ACC112 (cell line): ENCODE measurements around the gene SLC35B1.

Experiments
- H2AFZ ChIP-seq: fragments of 200-600 bp; sonication (generic); one replicate; pipeline ENCODE4 v1.6.0; 2017; ENCODE audit warnings: antibody characterized with exemption, low read length; ENCODE audit not compliant: unreplicated experiment
- H3K27ac ChIP-seq: fragments of 200-600 bp; sonication (generic); 2 replicates; pipeline ENCODE4 v1.5.1; 2014; ENCODE audit warnings: low read depth, mild to moderate bottlenecking, antibody characterized with exemption, low read length, moderate library complexity
- H3K27me3 ChIP-seq: fragments of 200-600 bp; sonication (generic); 2 replicates; pipeline ENCODE4 v1.6.1; 2014; ENCODE audit warnings: mild to moderate bottlenecking, antibody characterized with exemption, low read length, moderate library complexity, mixed read lengths; ENCODE audit not compliant: insufficient read depth
- H3K36me3 ChIP-seq: fragments of 200-600 bp; sonication (generic); 2 replicates; pipeline ENCODE4 v1.6.1; 2016; ENCODE audit warnings: mild to moderate bottlenecking, antibody characterized with exemption, low read length, moderate library complexity, mixed read lengths; ENCODE audit not compliant: insufficient read depth
- H3K4me1 ChIP-seq: fragments of 200-600 bp; sonication (generic); one replicate; pipeline ENCODE4 v1.6.1; 2016; ENCODE audit warnings: low read length, mixed read lengths; ENCODE audit not compliant: insufficient read depth, unreplicated experiment, control insufficient read depth
- H3K4me3 ChIP-seq: fragments of 200-600 bp; sonication (generic); 2 replicates; pipeline ENCODE4 v1.5.1; 2014; ENCODE audit warnings: mild to moderate bottlenecking, low read depth, low read length
- H3K79me2 ChIP-seq: fragments of 200-600 bp; sonication (generic); one replicate; pipeline ENCODE4 v1.6.0; 2016; ENCODE audit warnings: low read length; ENCODE audit not compliant: control insufficient read depth, unreplicated experiment, insufficient read depth

Gene SLC35B1

DNA sequence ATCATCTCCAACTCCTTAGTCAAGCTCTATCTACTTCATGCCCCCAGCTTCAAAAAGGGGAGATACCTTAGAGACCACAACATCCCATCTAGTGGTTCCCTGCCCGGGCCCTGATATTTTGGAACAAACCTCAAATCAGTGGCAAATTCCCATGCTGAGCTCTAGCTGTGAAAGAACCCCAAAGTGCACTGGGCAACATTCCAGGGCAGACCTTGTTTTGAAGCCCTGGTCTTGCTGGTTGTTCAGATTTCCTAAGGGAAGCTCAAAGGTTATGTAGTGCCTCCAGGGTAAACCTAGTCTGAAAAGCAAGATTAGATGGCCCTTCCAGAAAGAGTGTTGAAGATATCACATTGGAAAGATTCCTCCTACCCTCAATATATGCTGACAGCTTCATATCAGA is 39.9 kb upstream of the SLC35B1 start:
- Histone ChIP-seq H3K27ac (no peak overlapping the region), H3K27me3 (peaks cover 7% of the 10 kb centered on the region; the same call in 1 of the 2 replicates), H2AFZ (no peak overlapping the region), H3K4me1 (peaks cover 3% of the 10 kb centered on the region), H3K36me3 (no peaks in the 10 kb centered on the region), H3K4me3 (no peak overlapping the region), H3K79me2 (no peaks in the 10 kb centered on the region)

DNA sequence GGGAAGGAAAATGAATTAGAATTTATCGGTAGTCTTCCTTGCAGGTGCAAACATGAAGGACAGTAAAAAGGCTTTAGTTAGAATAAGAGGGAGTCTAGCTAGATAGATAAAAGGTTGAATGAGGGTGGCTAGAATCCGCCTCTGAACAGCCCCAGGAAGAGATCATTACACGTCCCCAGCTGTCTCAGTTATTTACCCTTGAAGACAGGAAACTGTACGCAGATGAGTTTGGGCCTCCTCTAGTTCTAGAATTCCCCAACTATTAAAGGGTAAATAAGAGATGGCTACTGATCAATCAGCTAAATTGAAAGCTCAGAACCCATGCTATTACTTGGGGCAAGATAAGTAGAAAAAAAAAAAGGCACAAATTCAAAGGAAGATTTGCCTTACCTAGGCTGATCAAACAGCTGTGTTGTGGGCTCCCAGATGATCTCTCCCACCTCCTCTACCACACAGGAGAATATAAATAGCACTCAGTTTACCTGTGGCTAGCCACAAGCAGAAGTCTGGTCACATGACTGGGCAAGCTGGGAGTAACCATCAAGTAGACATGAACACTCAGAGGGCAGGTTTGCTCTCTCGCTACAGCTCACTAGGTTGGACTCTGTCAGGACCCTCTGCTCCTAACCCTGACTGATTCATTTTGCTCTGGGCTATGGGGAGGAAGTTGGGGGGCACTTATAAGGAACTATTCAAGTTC is 39.2 kb upstream of the SLC35B1 start:
- Histone ChIP-seq H3K4me3 (no peak overlapping the region), H2AFZ (no peak overlapping the region), H3K36me3 (no peaks in the 10 kb centered on the region), H3K79me2 (no peaks in the 10 kb centered on the region), H3K4me1 (peaks cover 10% of the 10 kb centered on the region), H3K27ac (no peak overlapping the region), H3K27me3 (peaks cover 7% of the 10 kb centered on the region; the same call in 1 of the 2 replicates)

- H3K27me3 ChIP-seq, result peaks cover 7% of the 10 kb centered on the region; the same call in 1 of the 2 replicates
- H3K79me2 ChIP-seq, result no peaks in the 10 kb centered on the region
- no peak overlapping the region for H3K27ac ChIP-seq
- H3K36me3 ChIP-seq, result no peaks in the 10 kb centered on the region
- H2AFZ ChIP-seq, result no peak overlapping the region
- peaks cover 14% of the 10 kb centered on the region for H3K4me1 ChIP-seq
- H3K4me3 ChIP-seq, result no peak overlapping the region
Measured at GRCh38 chr17:49745175-49746139, 37.7 kb upstream of the SLC35B1 start.

DNA sequence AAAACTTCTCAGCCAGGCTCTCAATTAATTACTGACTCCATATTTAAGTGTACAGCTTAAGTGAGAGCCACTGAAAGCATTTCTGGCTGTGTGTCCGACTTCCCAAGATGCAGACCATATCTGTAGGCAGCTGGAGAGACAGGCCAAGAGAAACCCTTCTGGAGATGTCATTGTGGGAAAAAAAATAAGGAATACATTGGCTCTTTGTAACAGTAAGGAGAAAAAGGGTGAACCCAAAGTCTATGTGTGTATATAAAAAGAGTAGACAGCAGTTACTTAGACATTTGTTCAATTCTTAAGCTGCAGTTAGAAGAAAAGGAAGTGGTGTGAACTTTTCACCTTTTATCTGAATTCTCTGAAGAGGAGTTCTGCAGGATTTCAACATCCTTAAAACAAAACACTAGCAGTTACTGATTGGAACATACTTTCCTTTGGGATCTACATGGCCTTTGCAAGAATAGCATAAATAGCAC is 34.4 kb upstream of the SLC35B1 start:
- H3K79me2 ChIP-seq, result no peaks in the 10 kb centered on the region
- no peak overlapping the region for H2AFZ ChIP-seq
- H3K4me3 ChIP-seq, result no peak overlapping the region
- no peak overlapping the region for H3K27ac ChIP-seq
- no peaks in the 10 kb centered on the region for H3K36me3 ChIP-seq
- peaks cover 14% of the 10 kb centered on the region for H3K4me1 ChIP-seq
- H3K27me3 ChIP-seq, result peaks cover 7% of the 10 kb centered on the region; the same call in 1 of the 2 replicates

GRCh38 chr17:49741692-49742076 is 33.9 kb upstream of the SLC35B1 start:
- H3K36me3 ChIP-seq, result no peaks in the 10 kb centered on the region
- no peak overlapping the region for H3K27ac ChIP-seq
- no peak overlapping the region for H3K4me3 ChIP-seq
- H2AFZ ChIP-seq, result no peak overlapping the region
- no peaks in the 10 kb centered on the region for H3K79me2 ChIP-seq
- H3K27me3 ChIP-seq, result peaks cover 7% of the 10 kb centered on the region; the same call in 1 of the 2 replicates
- H3K4me1 ChIP-seq, result peaks cover 14% of the 10 kb centered on the region

DNA sequence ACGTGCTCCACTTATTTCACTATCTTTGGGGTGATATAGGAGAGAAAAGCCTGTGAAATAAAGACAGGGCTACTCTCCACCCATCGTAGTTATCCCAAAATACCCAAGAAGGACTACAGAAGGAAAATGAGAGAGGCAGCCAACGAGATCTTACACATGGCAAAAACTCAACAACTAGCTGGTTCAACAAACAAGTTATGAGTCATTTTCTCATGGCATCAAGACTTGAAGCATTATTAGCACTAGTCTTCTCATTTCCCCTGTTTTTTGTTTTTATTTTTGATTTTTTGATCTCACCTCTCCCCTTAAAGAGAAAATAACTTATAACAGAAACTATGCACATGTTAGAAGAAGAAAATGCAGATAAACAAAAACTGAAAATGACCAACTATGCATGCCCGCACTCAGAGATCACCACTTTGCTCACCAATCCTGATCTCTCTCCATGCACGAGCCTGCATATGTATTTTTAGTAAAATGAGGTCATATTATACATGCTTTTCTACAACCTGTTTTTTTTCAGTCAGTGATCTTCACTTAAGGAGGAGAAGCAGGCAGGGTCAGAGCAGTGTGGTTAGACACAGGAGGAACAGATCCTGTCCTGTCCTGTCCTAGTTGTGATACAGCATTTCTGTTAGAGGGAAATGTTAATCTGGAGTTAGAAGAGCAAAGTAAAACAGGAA is 33.4 kb upstream of the SLC35B1 start:
- Histone ChIP-seq H3K27me3 (peaks cover 7% of the 10 kb centered on the region; the same call in 1 of the 2 replicates), H3K36me3 (no peaks in the 10 kb centered on the region), H3K79me2 (no peaks in the 10 kb centered on the region), H2AFZ (no peak overlapping the region), H3K4me1 (peaks cover 14% of the 10 kb centered on the region), H3K27ac (no peak overlapping the region), H3K4me3 (no peak overlapping the region)

GRCh38 chr17:49739641-49740271 is 32.0 kb upstream of the SLC35B1 start:
- Histone ChIP-seq H2AFZ (no peak overlapping the region), H3K79me2 (no peaks in the 10 kb centered on the region), H3K4me3 (no peak overlapping the region), H3K36me3 (no peaks in the 10 kb centered on the region), H3K4me1 (peaks cover 14% of the 10 kb centered on the region), H3K27ac (no peak overlapping the region), H3K27me3 (no peaks in the 10 kb centered on the region)

DNA sequence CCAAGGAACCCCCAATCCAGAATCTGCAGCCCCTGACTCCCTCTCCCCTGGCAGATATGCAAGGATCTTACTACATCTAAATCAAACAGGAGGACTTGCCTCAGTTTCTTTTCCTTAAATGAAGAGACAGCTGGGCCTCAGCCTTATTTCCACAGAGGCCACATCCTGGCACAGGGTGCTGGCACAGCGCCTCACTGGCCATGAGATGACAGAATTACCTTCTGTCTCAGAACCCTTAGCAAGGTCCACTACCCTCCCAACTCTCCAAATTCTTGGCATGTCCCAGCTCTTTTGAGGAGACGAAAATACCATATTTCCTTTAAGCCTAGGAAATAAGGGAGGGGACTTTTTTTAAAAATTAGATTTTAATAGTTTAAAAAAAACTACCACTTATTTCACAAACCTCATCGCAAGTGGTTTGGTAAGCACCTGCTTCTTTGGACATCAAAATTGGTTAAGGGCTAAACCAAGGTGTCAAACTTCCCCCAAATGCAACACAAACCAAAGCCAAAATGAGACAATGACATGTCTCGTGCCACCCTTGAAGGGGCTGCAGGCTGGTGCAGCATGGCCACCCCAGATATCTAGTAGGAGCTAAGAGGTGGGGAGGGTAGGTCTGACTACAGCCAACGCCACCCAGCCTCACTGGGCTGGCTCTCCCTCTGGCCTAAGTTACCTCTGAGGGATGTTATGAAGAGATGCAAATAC is 30.8 kb upstream of the SLC35B1 start:
- Histone ChIP-seq H3K27me3 (no peaks in the 10 kb centered on the region), H3K79me2 (no peaks in the 10 kb centered on the region), H3K27ac (no peak overlapping the region), H3K4me3 (no peak overlapping the region), H3K36me3 (no peaks in the 10 kb centered on the region), H2AFZ (no peak overlapping the region), H3K4me1 (peaks cover 14% of the 10 kb centered on the region)

- Histone ChIP-seq H3K79me2 (no peaks in the 10 kb centered on the region), H3K36me3 (no peaks in the 10 kb centered on the region), H3K4me1 (no peaks in the 10 kb centered on the region), H3K27me3 (no peaks in the 10 kb centered on the region), H3K4me3 (no peak overlapping the region), H3K27ac (no peak overlapping the region), H2AFZ (no peak overlapping the region)
Measured at GRCh38 chr17:49734515-49735490, 27.0 kb upstream of the SLC35B1 start.
